Stimulated activated CD4-positive, alpha-beta T cell treated with anti-CD3 and anti-CD28 coated beads, TNF-alpha, amount 100 ng/mL, for 4 hours (primary cell): Measurements from ENCODE around the gene HDC.

ENCODE experiments used
- DNase-seq, 3 experiments: peaks; one replicate each; pipeline ENCODE4 v3.0.0-alpha.2; 2020; ENCODE audit warnings: low read depth in 3 of 3

The HDC gene

GRCh38 chr15:50265620-50266019 lies at the start of gene HDC:
TSS of gene HDC (minus strand) at chr15:50265726. CDS start at chr15:50265623, 103 bp downstream.
- no peak for DNase-seq

- DNase-seq, result no peak
These were observed 47.1 kb upstream of the HDC start for GRCh38 chr15:50312636-50313035.

- DNase-seq, result no peak
These were observed 42.3 kb upstream of the HDC start for GRCh38 chr15:50307799-50308198.

- no peak for DNase-seq
These were observed 39.3 kb upstream of the HDC start for GRCh38 chr15:50304836-50305235.

- no peak for DNase-seq
These were observed 37.1 kb upstream of the HDC start for GRCh38 chr15:50302581-50302980.

GRCh38 chr15:50298340-50298739 lies 32.8 kb upstream of the HDC start:
- DNase-seq, result no peak

GRCh38 chr15:50295966-50296365 lies 30.4 kb upstream of the HDC start:
- DNase-seq, result no peak

GRCh38 chr15:50289749-50290148 lies 24.2 kb upstream of the HDC start:
- no peak for DNase-seq

- DNase-seq, result no peak
These were observed 22.0 kb upstream of the HDC start for GRCh38 chr15:50287324-50288116.

GRCh38 chr15:50281427-50281826 lies 15.9 kb upstream of the HDC start:
- no peak for DNase-seq

GRCh38 chr15:50280271-50280670 lies 14.7 kb upstream of the HDC start:
- DNase-seq, result no peak

GRCh38 chr15:50278496-50278895 lies 13.0 kb upstream of the HDC start:
- no peak for DNase-seq

- no peak for DNase-seq
These were observed 11.8 kb upstream of the HDC start for GRCh38 chr15:50277370-50277769.

- DNase-seq, result no peak
These were observed 10.4 kb upstream of the HDC start for GRCh38 chr15:50275908-50276307.

- DNase-seq, result no peak
These were observed 9.6 kb upstream of the HDC start for GRCh38 chr15:50275091-50275490.

- DNase-seq, result no peak
These were observed 2.1 kb upstream of the HDC start for GRCh38 chr15:50267577-50267976.

GRCh38 chr15:50262533-50262932 lies 3.0 kb downstream of the HDC start:
- DNase-seq, result peak in 2 of 3 experiments; percentile 9 to 29

- DNase-seq, result no peak
These were observed 3.5 kb downstream of the HDC start for GRCh38 chr15:50261981-50262380.

GRCh38 chr15:50260969-50261496 lies 4.5 kb downstream of the HDC start:
- DNase-seq, result no peak

GRCh38 chr15:50259276-50259675 lies 6.2 kb downstream of the HDC start:
- DNase-seq, result no peak

GRCh38 chr15:50257924-50258323 lies 7.6 kb downstream of the HDC start:
- no peak for DNase-seq

- DNase-seq, result no peak
These were observed 8.2 kb downstream of the HDC start for GRCh38 chr15:50257332-50257731.

GRCh38 chr15:50256188-50257041 lies 9.1 kb downstream of the HDC start:
- no peak for DNase-seq
